HG03520 (cell line): ENCODE measurements around the gene CCDC171.
"Not testable (repeated sequence)": the region's sequence is repeated elsewhere in the genome, so short reads cannot be mapped to it uniquely, and the experiment has no call there.

ENCODE experiments used
- ATAC-seq: cut with Tn5 transposase; IDR thresholded peaks from one replicate; pipeline ENCODE4 v1.9.1; 2021; ENCODE audit warnings: mild to moderate bottlenecking, moderate library complexity; ENCODE audit not compliant: unreplicated experiment

The CCDC171 gene

GRCh38 chr9:15670894-15671293 is 118.1 kb downstream of the CCDC171 start:
- peak; percentile 76 for ATAC-seq

GRCh38 chr9:15693701-15694100 is 140.9 kb downstream of the CCDC171 start:
- ATAC-seq: no peak

GRCh38 chr9:15696979-15697378 is 144.1 kb downstream of the CCDC171 start:
- ATAC-seq: no peak

GRCh38 chr9:15697446-15697851 is 144.6 kb downstream of the CCDC171 start:
- no peak for ATAC-seq

- ATAC-seq: not testable (repeated sequence)
Observed at GRCh38 chr9:15699876-15700559, 147.2 kb downstream of the CCDC171 start.

- ATAC-seq: no peak
Observed at GRCh38 chr9:15707000-15707399, 154.2 kb downstream of the CCDC171 start.

GRCh38 chr9:15711531-15711930 is 158.7 kb downstream of the CCDC171 start:
- ATAC-seq: no peak

GRCh38 chr9:15711931-15712330 is 159.1 kb downstream of the CCDC171 start:
- ATAC-seq: no peak

- no peak for ATAC-seq
Observed at GRCh38 chr9:15714746-15715145, 161.9 kb downstream of the CCDC171 start.

GRCh38 chr9:15717290-15717967 is 164.6 kb downstream of the CCDC171 start:
- no peak for ATAC-seq

- no peak for ATAC-seq
Observed at GRCh38 chr9:15718423-15718822, 165.6 kb downstream of the CCDC171 start.

GRCh38 chr9:15720861-15721260 is 168.0 kb downstream of the CCDC171 start:
- no peak for ATAC-seq

GRCh38 chr9:15722888-15723287 is 170.0 kb downstream of the CCDC171 start:
- ATAC-seq: no peak

GRCh38 chr9:15724016-15724415 is 171.2 kb downstream of the CCDC171 start:
- no peak for ATAC-seq

GRCh38 chr9:15724612-15725011 is 171.8 kb downstream of the CCDC171 start:
- no peak for ATAC-seq

GRCh38 chr9:15725953-15726352 is 173.1 kb downstream of the CCDC171 start:
- no peak for ATAC-seq

GRCh38 chr9:15729507-15729906 is 176.7 kb downstream of the CCDC171 start:
- no peak for ATAC-seq

GRCh38 chr9:15735083-15735857 is 182.4 kb downstream of the CCDC171 start:
- no peak for ATAC-seq

GRCh38 chr9:15736569-15736968 is 183.7 kb downstream of the CCDC171 start:
- no peak for ATAC-seq

- no peak for ATAC-seq
Observed at GRCh38 chr9:15738011-15738410, 185.2 kb downstream of the CCDC171 start.

GRCh38 chr9:15741015-15741414 is 188.2 kb downstream of the CCDC171 start:
- no peak for ATAC-seq

- peak; percentile 80 for ATAC-seq
Observed at GRCh38 chr9:15743512-15743911, 190.7 kb downstream of the CCDC171 start.
